BE2C (cell line): ENCODE data around the gene IBTK.
A peak's percentile ranks its signal among the peaks of the same experiment; 100 is the strongest.
"Not testable (repeated sequence)": the region's sequence is repeated elsewhere in the genome, so short reads cannot be mapped to it uniquely, and the experiment has no call there.

ENCODE experiments used
- DNase-seq: peaks from one replicate; pipeline ENCODE4 v3.0.0-alpha.2; 2020
- H3K27me3 ChIP-seq: fragments of 250-450 bp; sonication (Bioruptor Pico); 2 replicates; pipeline ENCODE4 v1.5.1; 2020; ENCODE audit warnings: mild to moderate bottlenecking
- H3K36me3 ChIP-seq: fragments of 250-450 bp; sonication (Bioruptor Pico); 2 replicates; pipeline ENCODE4 v1.5.1; 2020; ENCODE audit warnings: mild to moderate bottlenecking
- H3K4me1 ChIP-seq: fragments of 250-450 bp; sonication (Bioruptor Pico); 2 replicates; pipeline ENCODE4 v1.5.1; 2020
- H3K4me3 ChIP-seq: 2 replicates; pipeline ENCODE4 v1.5.1; 2011; ENCODE audit warnings: low read depth, low read length
- H3K9me3 ChIP-seq: fragments of 250-450 bp; sonication (Bioruptor Pico); 2 replicates; pipeline ENCODE4 v1.5.1; 2020
- CTCF ChIP-seq: IDR thresholded peaks from 2 replicates; pipeline ENCODE4 v1.5.1; 2012; ENCODE audit warnings: mild to moderate bottlenecking, low read depth, low read length

Gene IBTK

GRCh38 chr6:82260997-82261732 is 13.6 kb upstream of the IBTK start:
- no peak for TF ChIP-seq CTCF
- H3K4me3 ChIP-seq: no peak overlapping the region
- DNase-seq: peak; percentile 29
- no peaks in the 10 kb centered on the region for H3K27me3 ChIP-seq
- peaks cover 11% of the 10 kb centered on the region for H3K4me1 ChIP-seq
- H3K9me3 ChIP-seq: no peaks in the 10 kb centered on the region
- H3K36me3 ChIP-seq: no peaks in the 10 kb centered on the region

GRCh38 chr6:82259389-82259788 is 11.8 kb upstream of the IBTK start:
- Histone ChIP-seq H3K36me3 (no peaks in the 10 kb centered on the region), H3K9me3 (no peaks in the 10 kb centered on the region), H3K4me1 (peaks cover 16% of the 10 kb centered on the region), H3K4me3 (no peak overlapping the region), H3K27me3 (no peaks in the 10 kb centered on the region)
- DNase-seq: no peak
- TF ChIP-seq CTCF: no peak

GRCh38 chr6:82257088-82257774 is 9.7 kb upstream of the IBTK start:
- Histone ChIP-seq H3K4me3 (no peak overlapping the region), H3K36me3 (no peaks in the 10 kb centered on the region), H3K9me3 (no peaks in the 10 kb centered on the region), H3K27me3 (no peaks in the 10 kb centered on the region), H3K4me1 (peaks cover 15% of the 10 kb centered on the region)
- TF ChIP-seq CTCF: 0 out of 2 replicates have a peak, but pooled peaks have one; percentile 7
- DNase-seq: no peak

GRCh38 chr6:82254722-82255121 is 7.2 kb upstream of the IBTK start:
- not testable (repeated sequence) for H3K36me3 ChIP-seq, H3K9me3 ChIP-seq, H3K4me1 ChIP-seq, DNase-seq, H3K27me3 ChIP-seq, H3K4me3 ChIP-seq

- DNase-seq: no peak
- peak; percentile 48 for TF ChIP-seq CTCF
- no peaks in the 10 kb centered on the region for H3K9me3 ChIP-seq
- no peak overlapping the region for H3K4me3 ChIP-seq
- H3K27me3 ChIP-seq: no peaks in the 10 kb centered on the region
- H3K4me1 ChIP-seq: peaks cover 13% of the 10 kb centered on the region
- no peaks in the 10 kb centered on the region for H3K36me3 ChIP-seq
These were observed 4.4 kb upstream of the IBTK start for GRCh38 chr6:82251942-82252341.

GRCh38 chr6:82249381-82250253 is 2.1 kb upstream of the IBTK start:
- H3K4me3 ChIP-seq: no peak overlapping the region
- no peak for DNase-seq
- peaks cover 8% of the 10 kb centered on the region for H3K4me1 ChIP-seq
- H3K9me3 ChIP-seq: no peaks in the 10 kb centered on the region
- no peaks in the 10 kb centered on the region for H3K27me3 ChIP-seq
- H3K36me3 ChIP-seq: no peaks in the 10 kb centered on the region
- TF ChIP-seq CTCF: no peak
